SK-N-SH (cell line): Measurements from ENCODE around the gene FSTL5. TPM values are rescaled to one million over a fixed set of nuclear protein-coding genes. Genes with fewer than 3 reads are reported as not detected.

Experiments used
- CTCF ChIA-PET: fragments of 300-600, 350-600 bp; formaldehyde crosslinking; extraction: SDS; loops from one replicate; lab custom pipeline; 2021; lab: Yijun Ruan, JAX
- POLR2A ChIA-PET: fragments of 350-600 bp; sonication (Branson Sonifier 250); formaldehyde crosslinking; extraction: SDS; loops from one replicate; lab custom pipeline; 2020; ENCODE audit warnings: antibody characterized with exemption, inconsistent platforms; lab: Yijun Ruan, JAX
- DNase-seq: peaks from one replicate; pipeline ENCODE4 v3.0.0; 2012
- H2AFZ ChIP-seq: fragments of 200-600 bp; sonication (generic); 2 replicates; pipeline ENCODE4 v1.8.1; 2016; ENCODE audit warnings: antibody characterized with exemption, mild to moderate bottlenecking, low read depth
- H3F3A ChIP-seq: fragments of 200-600 bp; sonication (generic); replicated peaks from 2 replicates; pipeline ENCODE3; 2016; ENCODE audit warnings: antibody characterized with exemption, mild to moderate bottlenecking; ENCODE audit not compliant: insufficient read depth
- H3K27ac ChIP-seq, 2 experiments: fragments of 200-500 bp in 1 of 2; fragments of 200-600 bp in 1 of 2; sonication (Bioruptor generic) in 1 of 2; sonication (generic), shearing (Covaris generic) in 1 of 2; 2 replicates each; pipeline versions ENCODE4 v1.5.1 to v1.6.1; 2014 to 2016; ENCODE audit warnings: low read depth in 2 of 2, inconsistent platforms in 1 of 2, low read length in 1 of 2, mild to moderate bottlenecking in 1 of 2, mixed read lengths in 1 of 2
- H3K27me3 ChIP-seq: fragments of 200-600 bp; sonication (generic), shearing (Covaris generic); 2 replicates; pipeline ENCODE4 v1.6.1; 2016; ENCODE audit warnings: mixed run types; ENCODE audit not compliant: insufficient read depth
- H3K36me3 ChIP-seq, 2 experiments: fragments of 200-500 bp in 1 of 2; fragments of 200-600 bp in 1 of 2; sonication (Bioruptor generic) in 1 of 2; sonication (generic) in 1 of 2; replicated peaks in 1 of 2; 2 replicates each; pipeline versions ENCODE3 to v1.5.1; 2014 to 2016; ENCODE audit warnings: low read length in 1 of 2, mild to moderate bottlenecking in 1 of 2; ENCODE audit not compliant: insufficient read depth in 2 of 2, control insufficient read depth in 1 of 2
- H3K4me1 ChIP-seq, 2 experiments: fragments of 200-500 bp in 1 of 2; fragments of 200-600 bp in 1 of 2; sonication (Bioruptor generic) in 1 of 2; sonication (generic), shearing (Covaris generic) in 1 of 2; 2 replicates each; pipeline versions ENCODE4 v1.5.1 to v1.6.1; 2014 to 2016; ENCODE audit warnings: low read depth in 1 of 2, low read length in 1 of 2, mixed run types in 1 of 2; ENCODE audit not compliant: insufficient read depth in 2 of 2, control insufficient read depth in 1 of 2
- H3K4me2 ChIP-seq: fragments of 200-600 bp; sonication (generic), shearing (Covaris generic); 2 replicates; pipeline ENCODE4 v1.6.1; 2017; ENCODE audit warnings: mixed run types
- H3K4me3 ChIP-seq, 2 experiments: fragments of 200-500 bp in 1 of 2; fragments of 200-600 bp in 1 of 2; sonication (Bioruptor generic) in 1 of 2; sonication (generic), shearing (Covaris generic) in 1 of 2; 2 replicates each; pipeline versions ENCODE4 v1.5.1 to v1.8.1; 2014 to 2016; ENCODE audit warnings: low read depth in 2 of 2, inconsistent platforms in 1 of 2, low read length in 1 of 2, mild to moderate bottlenecking in 1 of 2, mixed read lengths in 1 of 2, moderate library complexity in 1 of 2
- H3K79me2 ChIP-seq: fragments of 200-600 bp; sonication (generic); 2 replicates; pipeline ENCODE4 v1.8.1; 2017; ENCODE audit warnings: mild to moderate bottlenecking; ENCODE audit not compliant: insufficient read depth
- H3K9ac ChIP-seq: fragments of 200-600 bp; sonication (generic); 2 replicates; pipeline ENCODE4 v1.6.1; 2017; ENCODE audit warnings: mixed run types
- H3K9me2 ChIP-seq: fragments of 200-600 bp; sonication (generic); 2 replicates; pipeline ENCODE4 v1.6.1; 2017; ENCODE audit warnings: mixed run types
- H3K9me3 ChIP-seq: fragments of 200-600 bp; sonication (generic); 2 replicates; pipeline ENCODE4 v1.6.1; 2017; ENCODE audit warnings: mixed run types, mild to moderate bottlenecking, moderate library complexity
- H4K20me1 ChIP-seq: fragments of 200-600 bp; sonication (generic); 2 replicates; pipeline ENCODE4 v1.6.1; 2017; ENCODE audit warnings: mild to moderate bottlenecking, mixed run types; ENCODE audit not compliant: insufficient read depth
- CTCF ChIP-seq: fragments of 200-600 bp; sonication (generic); IDR thresholded peaks from 2 replicates; pipeline ENCODE4 v1.6.1; 2017; ENCODE audit warnings: antibody characterized with exemption, mild to moderate bottlenecking, moderate library complexity
- ELF1 ChIP-seq: IDR thresholded peaks from 2 replicates; pipeline ENCODE4 v1.4.0; 2012
- EP300 ChIP-seq, 2 experiments: IDR thresholded peaks; 2 replicates each; pipeline versions ENCODE4 v1.4.0 to v1.6.1; 2012; ENCODE audit warnings: borderline replicate concordance in 1 of 2, low read depth in 1 of 2, low read length in 1 of 2
- FOSL2 ChIP-seq: IDR thresholded peaks from 2 replicates; pipeline ENCODE4 v1.4.0; 2012; ENCODE audit warnings: low read depth, mild to moderate bottlenecking, moderate library complexity, borderline replicate concordance
- IRF3 ChIP-seq: fragments of 150-350 bp; IDR thresholded peaks from 2 replicates; pipeline ENCODE4 v1.6.1; 2016; ENCODE audit warnings: mild to moderate bottlenecking, low read depth, low read length
- JUND ChIP-seq: IDR thresholded peaks from 2 replicates; pipeline ENCODE4 v1.4.0; 2012
- MAX ChIP-seq: IDR thresholded peaks from 2 replicates; pipeline ENCODE4 v1.4.0; 2012; ENCODE audit warnings: low read depth
- MEF2A ChIP-seq: IDR thresholded peaks from 2 replicates; pipeline ENCODE4 v1.4.0; 2012; ENCODE audit warnings: low read depth, borderline replicate concordance
- MXI1 ChIP-seq: IDR thresholded peaks from 2 replicates; pipeline ENCODE4 v1.6.1; 2012; ENCODE audit warnings: mild to moderate bottlenecking, low read depth, low read length, improper control_type of control experiment
- NFIC ChIP-seq: IDR thresholded peaks from 2 replicates; pipeline ENCODE4 v1.4.0; 2012; ENCODE audit warnings: borderline replicate concordance
- NRF1 ChIP-seq: IDR thresholded peaks from 2 replicates; pipeline ENCODE4 v1.6.1; 2012; ENCODE audit warnings: low read depth, mild to moderate bottlenecking, low read length
- POLR2AphosphoS5 ChIP-seq: IDR thresholded peaks from 2 replicates; pipeline ENCODE4 v1.6.1; 2012; ENCODE audit warnings: low read depth, low read length
- REST ChIP-seq: IDR thresholded peaks from 2 replicates; pipeline ENCODE4 v1.6.1; 2012; ENCODE audit warnings: mild to moderate bottlenecking, low read depth, low read length, moderate library complexity
- RXRA ChIP-seq: IDR thresholded peaks from 2 replicates; pipeline ENCODE4 v1.4.0; 2012; ENCODE audit warnings: low read depth, mild to moderate bottlenecking, borderline replicate concordance
- SIN3A ChIP-seq: IDR thresholded peaks from 2 replicates; pipeline ENCODE4 v1.6.1; 2012; ENCODE audit warnings: low read depth, mild to moderate bottlenecking, low read length, moderate library complexity, borderline replicate concordance
- TEAD4 ChIP-seq: IDR thresholded peaks from 2 replicates; pipeline ENCODE4 v1.4.0; 2012; ENCODE audit warnings: mild to moderate bottlenecking, borderline replicate concordance; ENCODE audit not compliant: insufficient read depth
- WGBS: methylation state at CpG from one replicate; pipeline ENCODE4 v1.1.6; 2017; ENCODE audit warnings: low lambda C conversion rate; 5-methylcytosine and 5-hydroxymethylcytosine counted together
- polyA plus RNA-seq, 3 experiments: library from polyadenylated mRNA; depleted of rRNA; stranded (reverse); fragments of >200 nt; gene quantifications; 2 replicates each; pipeline ENCODE4 v1.2.3, GENCODE V29; 2012

The FSTL5 gene
- polyA plus RNA-seq, 1 of the 3 experiments (the other 2 are of a cell fraction): 0.07 TPM

GRCh38 chr4:161403781-161404180, 760.0 kb downstream of the FSTL5 start:
- no peaks in the 10 kb centered on the region for H3K27me3 ChIP-seq
- H3K9me3 ChIP-seq: no peaks in the 10 kb centered on the region
- no peak overlapping the region for H3K4me2 ChIP-seq
- CTCF ChIA-PET: no interaction called here
- H3K27ac ChIP-seq: no peak overlapping the region
- H3F3A ChIP-seq: no peaks in the 10 kb centered on the region
- no peaks in the 10 kb centered on the region for H3K79me2 ChIP-seq
- no peaks in the 10 kb centered on the region for H3K9me2 ChIP-seq
- no peak overlapping the region for H3K9ac ChIP-seq
- H3K4me1 ChIP-seq: no peaks in the 10 kb centered on the region
- no peak for DNase-seq
- no peak for TF ChIP-seq MAX
- no peak for TF ChIP-seq POLR2AphosphoS5
- TF ChIP-seq REST: no peak
- no peak for TF ChIP-seq IRF3
- no peak for TF ChIP-seq SIN3A
- TF ChIP-seq ELF1: no peak
- TF ChIP-seq FOSL2: no peak
- TF ChIP-seq MXI1: no peak
- no peak for TF ChIP-seq CTCF
- no peak for TF ChIP-seq JUND
- TF ChIP-seq NFIC: no peak
- TF ChIP-seq RXRA: no peak
- TF ChIP-seq TEAD4: no peak
- TF ChIP-seq NRF1: no peak
- TF ChIP-seq MEF2A: no peak
- TF ChIP-seq EP300 (IDR thresholded peaks at IDR 0.05; ENCODE audit: borderline replicate concordance in 1 of 2, low read depth in 1 of 2, low read length in 1 of 2): no peak
- H4K20me1 ChIP-seq: no peaks in the 10 kb centered on the region
- no peaks in the 10 kb centered on the region for H3K36me3 ChIP-seq
- H3K4me3 ChIP-seq: no peak overlapping the region
- 32% methylated on average over 3 of the region's 3 CpGs for WGBS
- H2AFZ ChIP-seq: no peak overlapping the region
- POLR2A ChIA-PET: no interaction called here
